GM19043 (cell line): Measurements from ENCODE around the gene SLC25A30.
"Not testable (repeated sequence)": the region's sequence is repeated elsewhere in the genome, so short reads cannot be mapped to it uniquely, and the experiment has no call there.

Experiments
- ATAC-seq: cut with Tn5 transposase; IDR thresholded peaks from one replicate; pipeline ENCODE4 v1.9.1; 2021; ENCODE audit warnings: low read depth; ENCODE audit not compliant: unreplicated experiment

The SLC25A30 gene

DNA sequence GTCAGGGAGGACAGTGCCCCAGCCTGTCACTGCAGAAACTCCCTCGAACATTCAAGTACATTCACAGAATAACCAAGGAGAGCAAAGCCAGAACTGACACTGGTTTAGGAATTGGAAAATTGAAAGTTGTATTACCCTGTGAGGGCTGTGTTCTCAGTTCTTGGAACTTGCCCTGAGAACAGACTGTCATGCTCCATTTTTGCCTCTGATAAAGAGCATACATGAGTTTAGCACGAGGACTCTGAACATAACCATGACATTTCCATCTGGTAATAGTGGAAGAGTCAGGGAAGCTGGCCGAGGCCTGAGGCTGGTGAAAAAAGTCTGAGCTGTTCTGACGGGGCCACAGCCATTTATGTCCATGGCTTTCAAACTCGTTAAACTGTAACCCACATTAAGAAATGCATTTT, 15.2 kb upstream of the SLC25A30 start:
- ATAC-seq, result no peak

DNA sequence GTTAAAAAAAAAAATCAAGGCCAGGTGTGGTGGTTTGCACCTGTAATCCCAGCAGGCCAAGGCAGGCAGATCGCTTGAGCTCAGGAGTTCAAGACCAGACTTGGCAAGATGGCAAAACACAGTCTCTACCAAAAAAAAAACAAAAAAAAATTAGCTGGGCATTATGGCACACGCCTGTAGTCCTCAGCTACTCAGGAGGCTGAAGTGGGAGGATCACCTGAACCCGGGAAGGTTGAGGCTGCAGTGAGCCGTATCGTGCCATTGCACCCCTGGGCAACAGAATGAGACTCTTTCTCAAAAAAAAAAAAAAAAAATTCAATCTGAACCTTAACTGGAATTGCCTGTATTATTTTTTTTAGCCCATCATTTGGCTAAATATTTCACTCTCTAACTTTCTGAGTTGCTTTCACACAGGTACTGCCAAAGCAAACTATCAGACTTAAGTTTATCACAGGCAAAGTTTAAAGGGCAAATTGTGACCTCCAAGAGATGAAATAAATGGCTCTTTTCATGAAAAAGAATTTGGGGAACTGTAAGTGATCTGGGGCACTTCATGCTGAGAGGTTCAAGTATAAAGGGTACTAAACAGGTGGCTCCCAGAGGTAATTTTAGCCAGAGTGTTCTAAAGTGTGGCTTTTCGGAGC, 14.7 kb upstream of the SLC25A30 start:
- no peak for ATAC-seq

DNA sequence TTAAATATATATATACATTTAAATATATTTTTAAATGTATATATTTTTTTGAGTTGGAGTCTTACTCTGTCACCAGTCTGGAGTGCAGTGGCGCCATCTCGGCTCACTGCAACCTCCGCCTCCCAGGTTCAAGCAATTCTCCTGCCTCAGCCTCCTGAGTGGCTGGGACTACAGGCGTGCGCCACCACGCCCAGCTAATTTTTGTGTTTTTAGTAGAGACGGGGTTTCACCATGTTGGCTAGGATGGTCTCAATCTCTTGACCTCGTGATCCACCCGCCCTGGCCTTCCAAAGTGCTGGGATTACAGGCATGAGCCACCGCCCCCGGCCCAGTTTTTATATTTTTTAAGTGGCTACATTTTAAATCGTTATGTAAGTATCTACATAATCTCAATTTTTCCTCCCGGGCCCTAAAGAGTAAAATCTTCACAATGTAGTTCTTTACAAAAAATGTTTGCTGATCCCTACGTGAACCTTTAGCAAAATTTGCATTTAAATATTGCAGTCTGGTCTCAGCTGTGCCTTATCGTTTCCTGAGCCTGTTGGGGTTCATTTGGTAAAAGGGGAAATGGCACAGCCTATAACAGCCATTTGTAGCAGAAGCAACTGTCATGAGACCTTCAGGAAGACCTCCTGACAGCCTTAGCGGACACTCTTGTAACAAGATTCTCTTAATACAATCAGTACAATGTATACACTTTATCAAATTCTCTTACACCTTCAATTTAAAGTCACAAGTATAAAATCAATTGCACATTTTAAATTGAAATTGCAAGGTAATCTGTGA, 8.1 kb upstream of the SLC25A30 start:
- ATAC-seq, result not testable (repeated sequence)

DNA sequence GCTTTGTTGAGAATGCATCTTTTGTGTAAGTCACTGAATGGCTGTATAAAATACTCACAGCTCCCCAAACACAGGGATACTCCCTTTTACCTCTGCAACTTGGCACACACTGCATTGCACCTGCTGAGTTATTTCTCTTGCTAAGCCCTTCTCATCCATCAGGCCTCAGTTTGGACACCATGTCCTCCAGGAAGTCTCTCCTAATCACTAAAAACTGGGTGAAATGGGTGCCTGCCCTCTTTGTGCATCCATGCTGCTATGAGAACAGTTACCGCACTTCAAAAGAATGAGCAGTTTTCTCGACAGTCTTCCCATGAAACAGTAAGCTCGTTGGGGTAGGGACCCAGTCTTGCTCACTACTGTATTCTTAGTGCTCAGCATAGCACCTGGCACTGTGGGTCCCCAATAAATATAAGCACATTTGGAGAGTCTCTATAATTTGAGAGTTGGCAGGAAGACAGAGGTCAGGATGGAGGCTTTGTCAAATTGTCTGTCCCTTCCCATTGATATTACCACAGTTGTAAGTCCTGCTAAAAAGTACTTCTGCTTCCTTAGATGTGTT, 4.6 kb upstream of the SLC25A30 start:
- no peak for ATAC-seq

DNA sequence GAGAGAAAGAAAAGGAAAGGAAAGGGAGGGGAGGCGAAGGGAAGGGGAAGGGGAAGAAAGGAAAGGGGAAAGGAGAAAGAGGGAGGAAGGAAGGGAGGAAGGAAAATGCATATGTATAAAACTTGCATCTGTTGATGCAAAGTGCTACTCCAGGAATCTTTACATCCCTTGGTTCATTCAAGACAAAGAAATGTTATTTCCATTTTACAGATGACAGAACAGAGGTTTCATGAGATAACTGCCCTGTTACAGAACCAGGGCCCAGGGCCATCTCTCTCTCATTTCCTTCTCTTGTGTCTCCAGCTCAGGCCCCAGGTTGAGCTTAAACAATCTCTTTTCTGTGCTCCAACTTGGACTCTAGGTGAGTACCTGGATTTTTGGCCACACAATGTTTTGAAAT, 1.8 kb upstream of the SLC25A30 start:
- no peak for ATAC-seq

DNA sequence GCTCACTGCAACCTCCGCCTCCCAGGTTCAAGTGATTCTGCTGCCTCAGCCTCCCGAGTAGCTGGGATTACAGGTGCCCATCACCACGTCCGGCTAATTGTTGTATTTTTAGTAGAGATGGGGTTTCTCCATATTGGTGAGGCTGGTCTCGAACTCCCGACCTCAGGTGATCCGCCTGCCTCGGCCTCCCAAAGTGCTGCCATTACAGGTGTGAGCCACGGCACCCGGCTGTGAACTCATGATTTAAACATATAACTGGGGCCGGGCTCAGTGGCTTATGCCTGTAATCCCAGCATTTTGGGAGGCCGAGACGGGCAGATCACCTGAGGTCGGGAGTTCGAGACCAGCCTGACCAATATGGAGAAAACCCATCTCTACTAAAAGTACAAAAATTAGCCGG, 1.2 kb upstream of the SLC25A30 start:
- ATAC-seq, result not testable (repeated sequence)

DNA sequence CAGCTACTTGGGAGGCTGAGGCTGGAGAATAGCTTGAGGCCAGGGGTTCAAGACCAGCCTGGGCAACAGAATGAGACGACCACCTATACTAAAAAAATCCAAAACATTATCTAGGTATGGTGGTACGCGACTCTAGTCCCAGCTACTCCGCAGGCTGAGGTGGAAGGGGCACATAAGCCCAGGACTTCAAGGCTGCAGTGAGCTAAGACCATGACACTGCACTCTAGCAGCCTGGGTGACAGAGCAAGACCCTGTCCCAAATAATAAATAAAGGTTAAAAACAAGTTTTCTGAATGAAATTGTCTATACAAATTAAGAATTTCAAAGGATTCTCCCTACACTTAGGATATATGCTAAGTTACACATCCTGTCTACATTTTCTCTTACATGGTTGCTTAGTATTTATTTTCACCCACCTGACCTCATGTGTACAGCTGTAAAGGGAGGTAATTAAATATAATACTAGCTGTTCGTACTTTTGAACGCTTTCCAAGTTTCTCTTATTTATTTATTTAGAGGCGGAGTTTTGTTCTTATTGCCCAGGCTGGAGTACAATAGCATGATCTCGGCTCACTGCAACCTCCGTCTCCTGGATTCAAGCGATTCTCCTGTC, 1.6 kb downstream of the SLC25A30 start:
- no peak for ATAC-seq

DNA sequence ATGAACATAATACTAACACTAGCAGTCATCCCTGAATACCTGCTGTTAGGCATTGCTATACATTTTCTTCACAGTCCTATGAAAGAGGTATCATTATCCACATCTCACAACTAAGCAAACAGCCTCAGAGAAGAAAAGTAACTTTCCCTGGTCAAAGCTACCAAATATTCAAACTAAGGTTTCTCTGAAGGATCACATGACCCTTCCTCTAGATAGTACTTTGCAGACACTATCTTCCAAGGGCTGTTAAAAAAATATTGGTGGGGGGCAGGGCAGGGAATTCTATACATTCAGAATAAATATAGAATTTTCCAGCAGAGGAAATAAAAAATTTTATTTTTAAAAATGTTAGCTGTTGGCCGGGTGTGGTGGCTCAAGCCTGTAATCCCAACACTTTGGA, 3.1 kb downstream of the SLC25A30 start:
- no peak for ATAC-seq

DNA sequence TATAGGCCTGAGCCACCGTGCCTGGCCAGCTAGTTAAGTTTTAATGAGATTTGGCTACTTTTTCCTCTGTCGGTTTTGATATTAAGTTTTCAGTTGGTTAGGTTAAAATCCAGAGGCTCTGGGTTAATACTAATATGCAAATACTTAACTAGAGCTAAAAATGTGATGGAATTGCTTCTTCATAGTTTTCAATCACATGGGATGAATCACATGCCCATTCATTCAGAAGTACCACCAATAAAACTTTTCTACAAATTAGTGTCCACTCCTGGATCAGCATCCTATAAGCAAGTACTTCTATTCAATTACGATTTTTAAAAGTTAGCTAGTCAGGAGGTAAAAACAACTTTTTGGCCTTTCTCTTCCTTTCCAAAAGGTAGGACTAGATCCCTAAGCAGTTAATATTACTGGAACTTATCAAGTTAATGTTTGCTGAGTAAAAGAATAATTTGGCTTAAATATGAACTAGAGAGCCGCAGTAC, 4.3 kb downstream of the SLC25A30 start:
- no peak for ATAC-seq

DNA sequence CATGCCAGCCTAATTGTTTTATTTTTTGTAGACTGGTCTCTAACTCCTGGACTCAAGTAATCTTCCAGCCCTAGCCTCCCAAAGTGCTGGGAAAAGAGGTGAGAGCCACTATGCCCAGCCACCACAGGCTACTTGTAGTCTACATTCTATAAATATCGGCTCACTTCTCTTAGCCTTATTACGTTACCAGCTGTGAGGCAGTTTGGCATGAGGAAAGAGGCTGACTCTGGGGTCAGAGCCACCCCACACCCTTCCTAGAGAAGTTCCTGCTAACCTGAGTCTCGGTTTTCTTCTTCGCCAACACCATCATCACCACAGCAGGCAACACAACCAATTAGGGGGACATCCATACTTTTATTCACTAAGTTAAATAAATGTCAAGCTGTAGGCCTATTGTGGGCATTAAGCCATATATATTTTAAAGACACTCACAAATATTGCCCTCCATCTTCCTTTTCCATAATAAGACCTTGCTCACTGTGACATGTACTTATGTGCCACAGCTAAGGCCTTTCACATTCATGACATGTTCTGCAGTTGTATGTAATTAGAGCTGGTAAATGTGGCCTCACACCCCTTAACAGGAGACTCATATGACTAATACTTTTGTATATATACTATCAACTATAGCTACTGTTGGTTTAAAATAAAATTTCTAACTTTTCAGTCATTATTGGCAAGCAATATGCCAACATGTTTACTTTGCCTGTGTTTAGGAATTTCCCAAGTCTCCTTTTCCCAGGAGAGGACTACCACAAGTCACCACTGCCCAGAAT, 5.7 kb downstream of the SLC25A30 start:
- no peak for ATAC-seq

DNA sequence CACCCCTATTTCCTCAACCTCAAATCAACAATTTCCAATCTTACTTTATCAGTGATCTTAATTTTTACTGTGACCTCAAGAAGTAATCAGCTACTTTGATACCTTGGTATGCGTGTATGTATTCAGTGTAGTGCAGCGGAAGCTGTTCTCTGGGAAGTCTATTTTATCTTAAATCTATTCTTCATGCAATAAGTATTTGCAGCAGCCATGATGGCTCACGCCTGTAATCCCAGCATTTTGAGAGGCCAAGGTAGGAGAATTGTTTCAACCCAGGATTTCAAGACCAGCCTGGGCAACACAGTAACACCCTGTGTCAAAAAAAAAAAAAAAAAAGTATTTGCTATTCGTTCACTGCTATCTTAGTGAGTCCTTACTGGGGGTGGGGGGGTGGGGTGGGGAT, 6.5 kb downstream of the SLC25A30 start:
- ATAC-seq, result no peak

DNA sequence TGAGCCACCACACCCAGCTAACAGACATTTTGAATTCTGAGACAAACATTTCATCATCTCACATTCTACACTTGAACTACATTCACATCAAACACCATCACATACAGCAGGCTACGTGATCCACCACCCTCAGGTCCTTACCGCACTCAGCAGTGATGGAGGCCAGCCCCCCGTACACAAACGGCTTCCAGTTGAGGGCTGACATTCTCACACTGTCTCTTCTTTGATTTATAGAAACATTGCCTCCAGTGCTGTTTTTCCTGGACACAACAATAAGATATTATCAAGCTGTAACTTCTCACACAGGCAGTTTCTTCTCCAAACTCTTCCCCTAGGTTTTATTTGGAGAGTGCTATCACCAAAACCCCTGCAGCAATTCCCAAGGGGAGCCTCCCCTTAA, 7.0 kb downstream of the SLC25A30 start:
- ATAC-seq, result no peak

DNA sequence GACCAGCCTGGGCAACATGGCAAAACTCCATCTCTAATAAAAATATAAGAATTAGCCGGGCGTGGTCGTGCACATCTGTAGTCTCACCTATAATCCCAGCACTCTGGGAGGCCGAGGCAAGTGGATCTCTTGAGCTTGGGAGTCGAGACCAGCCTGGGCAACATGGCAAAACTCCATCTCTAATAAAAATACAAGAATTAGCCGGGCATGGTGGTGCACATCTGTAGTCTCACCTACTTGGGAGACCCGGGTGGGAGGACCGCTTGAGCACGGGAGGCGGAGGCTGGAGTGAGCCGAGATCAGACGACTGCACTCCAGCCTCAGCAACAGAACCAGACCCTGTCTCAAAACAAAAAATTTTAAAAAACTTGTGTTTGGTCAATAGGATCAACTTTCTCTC, 7.7 kb downstream of the SLC25A30 start:
- no peak for ATAC-seq

DNA sequence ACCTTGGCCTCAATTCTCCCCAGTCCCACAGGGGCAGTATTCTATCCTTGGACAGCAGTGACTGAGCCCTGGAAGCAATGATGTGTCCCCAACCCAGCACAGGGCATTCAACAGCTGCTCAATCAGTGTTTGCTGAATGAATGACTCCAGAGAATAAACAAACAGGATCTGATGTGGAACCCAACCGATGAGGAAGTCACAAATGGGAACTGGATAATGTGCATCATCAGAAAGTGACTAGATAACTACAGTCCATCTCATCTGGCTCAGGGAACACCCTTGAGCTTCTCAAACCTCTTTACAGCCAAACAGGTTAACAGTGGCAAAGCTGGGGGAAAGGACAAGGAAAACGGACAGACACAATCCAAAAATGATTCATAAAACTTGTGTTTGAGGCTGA, 8.2 kb downstream of the SLC25A30 start:
- no peak for ATAC-seq

DNA sequence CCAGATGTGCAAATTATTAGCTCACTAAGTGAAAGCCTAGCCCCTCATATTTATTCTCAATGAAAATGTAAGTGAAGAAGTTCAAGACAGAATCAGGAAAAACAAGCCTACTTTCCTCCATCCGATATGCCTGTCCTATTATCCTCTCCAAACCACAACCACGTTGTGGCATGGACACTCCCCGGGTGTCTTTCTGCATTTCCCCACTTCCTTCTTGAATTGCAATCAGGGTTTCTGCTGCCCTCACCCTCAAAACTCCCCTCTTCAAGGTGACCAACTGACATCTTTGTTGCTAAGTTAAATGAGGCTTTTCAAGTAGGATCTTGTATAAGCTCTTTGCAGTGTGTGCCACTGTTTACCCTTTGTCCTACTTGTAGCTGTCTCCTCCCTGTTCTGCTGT, 11.8 kb downstream of the SLC25A30 start:
- no peak for ATAC-seq

DNA sequence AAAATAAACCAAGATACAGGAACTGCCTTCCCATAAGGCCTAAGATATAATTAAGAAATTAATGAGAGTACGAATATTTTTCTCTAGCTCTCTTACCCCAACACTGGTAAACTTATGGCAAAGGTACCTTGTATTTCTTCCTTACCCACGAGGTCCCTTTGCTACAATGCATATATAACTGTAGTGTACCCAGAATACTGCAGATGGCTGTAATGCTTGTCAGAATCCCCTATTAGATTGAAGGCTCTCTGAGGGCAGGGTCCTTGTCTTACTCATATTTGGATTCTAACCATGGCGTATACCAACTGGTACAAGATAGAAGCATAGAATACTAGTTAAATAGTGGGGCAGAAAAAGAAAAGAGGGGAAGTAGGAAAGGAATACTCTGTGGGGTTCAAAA, 15.1 kb downstream of the SLC25A30 start:
- no peak for ATAC-seq

DNA sequence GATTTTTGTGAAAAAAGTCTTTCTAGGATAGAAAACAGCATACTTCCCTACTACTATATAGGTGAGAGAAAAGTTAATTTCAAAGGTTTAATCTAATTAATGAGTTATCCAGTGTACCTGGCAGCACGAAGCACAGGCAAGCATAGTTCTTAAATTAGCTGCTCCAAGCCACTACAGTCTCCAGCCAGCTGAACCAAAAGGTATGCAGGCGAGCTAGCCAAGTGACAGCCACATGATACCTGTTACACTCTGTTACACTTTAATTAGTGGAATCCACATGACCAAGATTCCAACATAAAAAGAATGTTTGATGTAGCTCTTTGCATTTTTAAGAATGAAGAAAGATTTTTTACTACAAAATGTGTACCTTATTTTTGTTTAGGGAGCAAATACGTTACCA, 15.5 kb downstream of the SLC25A30 start:
- ATAC-seq, result no peak

DNA sequence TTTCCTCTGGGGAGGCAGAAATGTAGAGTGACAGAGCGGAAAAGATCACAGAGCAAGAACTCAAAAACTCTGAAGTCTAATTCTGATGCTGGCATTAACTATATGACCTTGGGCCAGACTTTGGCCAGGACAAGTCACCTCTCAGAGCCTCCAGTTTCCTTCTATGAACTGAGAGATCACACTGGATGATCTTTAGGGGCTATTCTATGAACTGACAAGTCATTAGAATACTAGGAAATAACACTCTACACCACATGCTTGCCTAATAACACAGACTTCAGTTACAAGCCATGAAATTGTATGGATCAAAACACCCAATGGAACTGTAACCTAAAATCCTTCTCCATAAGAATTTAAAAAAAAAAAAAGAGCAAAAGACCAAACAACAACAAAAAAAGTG, 16.9 kb downstream of the SLC25A30 start:
- ATAC-seq, result no peak

DNA sequence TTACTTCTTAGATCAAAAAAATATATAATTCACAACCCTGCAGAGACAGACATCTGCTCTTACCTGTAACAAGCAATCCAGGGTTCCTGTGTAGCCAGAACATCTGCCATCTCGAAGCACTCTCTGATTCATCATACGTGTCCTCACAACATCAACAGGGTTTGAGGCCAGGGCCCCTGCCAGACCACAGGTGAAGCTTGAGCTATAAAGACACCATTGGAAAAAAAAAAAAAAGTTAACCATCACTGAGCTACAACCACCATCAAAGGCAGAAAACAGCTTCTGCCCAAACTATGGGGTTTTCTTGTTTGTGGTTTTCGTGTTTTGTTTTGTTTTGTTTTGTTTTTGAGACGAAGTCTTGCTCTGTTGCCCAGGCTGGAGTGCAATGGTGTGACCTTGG, 19.3 kb downstream of the SLC25A30 start:
- no peak for ATAC-seq

DNA sequence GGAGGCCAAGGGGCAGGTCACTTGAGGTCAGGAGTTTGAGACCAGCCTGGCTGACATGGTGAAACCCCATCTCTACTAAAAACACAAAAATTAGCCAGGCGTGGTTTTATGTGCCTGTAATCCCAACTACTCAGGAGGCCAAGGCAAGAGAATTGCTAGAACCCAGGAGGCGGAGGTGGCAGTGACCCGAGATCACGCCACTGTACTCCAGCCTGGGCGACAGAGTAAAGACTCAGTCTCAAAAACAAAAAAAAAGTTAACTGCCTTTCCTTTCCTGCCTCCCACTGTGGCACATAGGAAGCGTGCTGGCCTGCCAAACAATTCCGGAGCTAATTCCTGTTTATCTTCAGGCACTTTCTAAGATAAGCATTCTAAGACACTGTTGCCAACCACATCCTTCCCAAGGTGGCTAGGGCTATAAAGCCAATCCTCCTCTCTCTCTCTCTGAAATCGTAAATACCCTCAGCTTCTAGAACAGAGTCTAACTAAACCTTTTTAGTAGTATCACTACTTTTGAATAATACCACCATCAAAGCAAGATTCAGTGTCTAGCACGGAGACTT, 21.6 kb downstream of the SLC25A30 start:
- ATAC-seq, result no peak
